ENCODE measurements around the gene ALAD.

The ALAD gene

GRCh38 chr9:113349066-113349444 lies 52.0 kb downstream of the ALAD start:
- no peak for DNase-seq (ENCODE audit: low read depth, low spot score)

GRCh38 chr9:113348437-113348836 lies 52.6 kb downstream of the ALAD start:
- DNase-seq (ENCODE audit: low read depth, low spot score), result no peak

GRCh38 chr9:113345671-113346070 lies 55.4 kb downstream of the ALAD start:
- no peak for DNase-seq (ENCODE audit: low read depth, low spot score)

- no peak for DNase-seq (ENCODE audit: low read depth, low spot score)
Measured at GRCh38 chr9:113345190-113345589, 55.9 kb downstream of the ALAD start.

GRCh38 chr9:113343732-113344231 lies 57.3 kb downstream of the ALAD start:
- no peak for DNase-seq (ENCODE audit: low read depth, low spot score)

- DNase-seq (ENCODE audit: low read depth, low spot score), result no peak
Measured at GRCh38 chr9:113341712-113342410, 59.2 kb downstream of the ALAD start.

GRCh38 chr9:113340011-113340699 lies 60.9 kb downstream of the ALAD start, which contains the start of gene WDR31:
TSS of gene WDR31 (minus strand) at chr9:113340275. CDS start at chr9:113332022, 8,253 bp downstream.
- peak; percentile 57 for DNase-seq (ENCODE audit: low read depth, low spot score)

GRCh38 chr9:113337714-113338113 lies 63.4 kb downstream of the ALAD start:
- DNase-seq (ENCODE audit: low read depth, low spot score), result no peak
